ACC112 (cell line): Measurements from ENCODE around the gene DENND6A.

Source experiments
- H2AFZ ChIP-seq: fragments of 200-600 bp; sonication (generic); one replicate; pipeline ENCODE4 v1.6.0; 2017; ENCODE audit warnings: antibody characterized with exemption, low read length; ENCODE audit not compliant: unreplicated experiment
- H3K27ac ChIP-seq: fragments of 200-600 bp; sonication (generic); 2 replicates; pipeline ENCODE4 v1.5.1; 2014; ENCODE audit warnings: low read depth, mild to moderate bottlenecking, antibody characterized with exemption, low read length, moderate library complexity
- H3K27me3 ChIP-seq: fragments of 200-600 bp; sonication (generic); 2 replicates; pipeline ENCODE4 v1.6.1; 2014; ENCODE audit warnings: mild to moderate bottlenecking, antibody characterized with exemption, low read length, moderate library complexity, mixed read lengths; ENCODE audit not compliant: insufficient read depth
- H3K36me3 ChIP-seq: fragments of 200-600 bp; sonication (generic); 2 replicates; pipeline ENCODE4 v1.6.1; 2016; ENCODE audit warnings: mild to moderate bottlenecking, antibody characterized with exemption, low read length, moderate library complexity, mixed read lengths; ENCODE audit not compliant: insufficient read depth
- H3K4me1 ChIP-seq: fragments of 200-600 bp; sonication (generic); one replicate; pipeline ENCODE4 v1.6.1; 2016; ENCODE audit warnings: low read length, mixed read lengths; ENCODE audit not compliant: insufficient read depth, unreplicated experiment, control insufficient read depth
- H3K4me3 ChIP-seq: fragments of 200-600 bp; sonication (generic); 2 replicates; pipeline ENCODE4 v1.5.1; 2014; ENCODE audit warnings: mild to moderate bottlenecking, low read depth, low read length
- H3K79me2 ChIP-seq: fragments of 200-600 bp; sonication (generic); one replicate; pipeline ENCODE4 v1.6.0; 2016; ENCODE audit warnings: low read length; ENCODE audit not compliant: control insufficient read depth, unreplicated experiment, insufficient read depth

DENND6A gene

GRCh38 chr3:57583544-57583943 lies 109.3 kb downstream of the DENND6A start:
- Histone ChIP-seq H3K27ac (no peak overlapping the region), H3K4me1 (peaks cover 15% of the 10 kb centered on the region), H3K4me3 (no peak overlapping the region), H3K79me2 (peaks cover 92% of the 10 kb centered on the region), H3K27me3 (no peaks in the 10 kb centered on the region), H3K36me3 (peaks cover 32% of the 10 kb centered on the region), H2AFZ (no peak overlapping the region)

GRCh38 chr3:57582474-57583168 lies 110.3 kb downstream of the DENND6A start:
- Histone ChIP-seq H3K27me3 (no peaks in the 10 kb centered on the region), H3K36me3 (peaks cover 37% of the 10 kb centered on the region), H3K27ac (no peak overlapping the region), H3K4me1 (peaks cover 10% of the 10 kb centered on the region), H3K4me3 (no peak overlapping the region), H2AFZ (no peak overlapping the region), H3K79me2 (peaks cover 92% of the 10 kb centered on the region)

GRCh38 chr3:57577801-57578200 lies 115.1 kb downstream of the DENND6A start:
- H3K36me3 ChIP-seq = peaks cover 56% of the 10 kb centered on the region
- no peak overlapping the region for H2AFZ ChIP-seq
- peaks cover 5% of the 10 kb centered on the region for H3K4me1 ChIP-seq
- no peaks in the 10 kb centered on the region for H3K27me3 ChIP-seq
- H3K27ac ChIP-seq = no peak overlapping the region
- peaks cover 72% of the 10 kb centered on the region for H3K79me2 ChIP-seq
- H3K4me3 ChIP-seq = no peak overlapping the region

GRCh38 chr3:57575966-57576626 lies 116.8 kb downstream of the DENND6A start:
- H3K36me3 ChIP-seq = peaks cover 56% of the 10 kb centered on the region
- no peaks in the 10 kb centered on the region for H3K27me3 ChIP-seq
- H3K27ac ChIP-seq = peak overlapping the region; percentile 7; the same call in 1 of the 2 replicates
- H3K79me2 ChIP-seq = peaks cover 60% of the 10 kb centered on the region
- no peak overlapping the region for H3K4me3 ChIP-seq
- H3K4me1 ChIP-seq = peaks cover 5% of the 10 kb centered on the region
- H2AFZ ChIP-seq = no peak overlapping the region
